CD4-positive, alpha-beta T cell (primary cell): ENCODE results near the gene MSL3. TPM values are rescaled to one million over a fixed set of nuclear protein-coding genes. Genes with fewer than 3 reads are reported as not detected.

Experiments used
- ATAC-seq: fragments of 200-7000 bp; cut with Tn5 transposase; one replicate; pipeline ENCODE4 v1.10.0; 2022; ENCODE audit warnings: mild to moderate bottlenecking; ENCODE audit not compliant: poor library complexity
- CTCF ChIA-PET: fragments of 350-600 bp; sonication (Branson Sonifier 250); formaldehyde crosslinking; loops from one replicate; lab custom pipeline; 2021; ENCODE audit warnings: antibody characterized with exemption, inconsistent platforms; lab: Charles Lee
- POLR2A ChIA-PET: fragments of 350-600 bp; sonication (Branson Sonifier 250); formaldehyde crosslinking; loops from one replicate; lab custom pipeline; 2021; ENCODE audit warnings: antibody characterized with exemption, inconsistent platforms; lab: Charles Lee
- DNase-seq, 14 experiments: peaks; one replicate each; pipeline ENCODE4 v3.0.0-alpha.2; 2013 to 2020; ENCODE audit warnings: mixed read lengths in 2 of 14
- H3K27ac ChIP-seq, 2 donors: one replicate each; pipeline versions ENCODE4 v1.5.1 to v1.7.0; 2013; ENCODE audit warnings: low read length in 2 of 2, low read depth in 1 of 2, mild to moderate bottlenecking in 1 of 2
- H3K27me3 ChIP-seq, 2 experiments: 1 replicate in 1 of 2; 2 replicates in 1 of 2; pipeline versions ENCODE4 v1.6.1 to v1.7.0; 2013; ENCODE audit warnings: low read length in 2 of 2, control low read depth in 1 of 2, mild to moderate bottlenecking in 1 of 2, moderate library complexity in 1 of 2; ENCODE audit not compliant: insufficient read depth in 2 of 2, control insufficient read depth in 1 of 2
- H3K36me3 ChIP-seq: one replicate; pipeline ENCODE4 v1.6.1; 2013; ENCODE audit warnings: low read length, control low read depth; ENCODE audit not compliant: insufficient read depth
- H3K4me1 ChIP-seq: one replicate; pipeline ENCODE4 v1.6.1; 2013; ENCODE audit warnings: low read length, control low read depth; ENCODE audit not compliant: insufficient read depth
- H3K4me3 ChIP-seq: one replicate; pipeline ENCODE4 v1.5.1; 2013; ENCODE audit warnings: mild to moderate bottlenecking, low read length, moderate library complexity
- H3K9me3 ChIP-seq, 2 experiments: 1 replicate in 1 of 2; 2 replicates in 1 of 2; pipeline versions ENCODE4 v1.6.1 to v1.7.0; 2013; ENCODE audit warnings: low read length in 2 of 2, mild to moderate bottlenecking in 2 of 2, control low read depth in 1 of 2, moderate library complexity in 1 of 2; ENCODE audit not compliant: control insufficient read depth in 1 of 2, insufficient read depth in 1 of 2
- H3K27ac Mint-ChIP-seq: one replicate; pipeline ENCODE4 v1.8.0; 2020; ENCODE audit warnings: mixed read lengths
- H3K27me3 Mint-ChIP-seq: one replicate; pipeline ENCODE4 v1.8.0; 2021; ENCODE audit warnings: mixed read lengths
- H3K36me3 Mint-ChIP-seq: one replicate; pipeline ENCODE4 v1.8.0; 2021; ENCODE audit warnings: low read depth, mixed read lengths
- H3K4me1 Mint-ChIP-seq: one replicate; pipeline ENCODE4 v1.8.0; 2021; ENCODE audit warnings: low read depth, mixed read lengths
- H3K4me3 Mint-ChIP-seq: one replicate; pipeline ENCODE4 v1.8.0; 2020; ENCODE audit warnings: mild to moderate bottlenecking, mixed read lengths
- H3K9me3 Mint-ChIP-seq: one replicate; pipeline ENCODE4 v1.8.0; 2020; ENCODE audit warnings: mixed read lengths
- intact Hi-C, 2 experiments: fragments of 100-400 bp; cut with DNase I in 1 of 2; cut with micrococcal nuclease in 1 of 2; formaldehyde crosslinking; loops; one replicate each; pipeline versions ENCODE4 v1.15.1 to v1.9.0; 2023 to 2025; cut with DNase I, micrococcal nuclease
- total RNA-seq, 174 experiments: library from RNA in 2 of 174; stranded (reverse) in 2 of 174; gene quantifications; one replicate each; pipeline ENCODE4 v1.2.3 and lab custom pipeline; 2021 to 2026
- TF ChIP-seq, protein P1 (sequence below): fragments of 200-600 bp; IDR thresholded peaks from one replicate; pipeline ENCODE4 v1.8.0; 2022; ENCODE audit warnings: antibody characterized with exemption, mild to moderate bottlenecking

The MSL3 gene
- total RNA-seq, 2 experiments from 2014 or later = 126 to 137 TPM

DNA sequence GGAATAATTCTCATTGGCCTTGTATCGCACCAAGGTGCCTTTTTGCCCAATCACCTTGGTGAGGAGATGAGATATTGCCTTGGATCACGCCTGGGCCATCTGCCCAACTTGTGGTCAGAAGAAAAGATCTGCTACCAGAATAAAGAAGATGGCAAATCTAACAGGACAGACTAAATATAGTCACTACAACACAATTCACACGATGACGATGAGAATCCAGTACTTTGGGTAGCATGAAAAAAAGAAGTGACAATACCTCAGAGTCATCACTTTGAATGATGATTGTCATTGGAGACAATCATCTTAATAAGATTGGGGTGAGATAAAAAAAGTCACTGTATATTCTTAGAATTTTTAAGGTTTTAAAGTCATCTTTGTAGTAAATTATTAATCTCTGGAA is 7.3 kb upstream of the MSL3 start:
- no peak for DNase-seq
- intact Hi-C loops = loop anchor here in 1 of 2 experiments (10.0 kb wide), 2 partner anchors 636 to 1736 kb away; partner anchors contain the start of gene HCCS
- Histone ChIP-seq H3K4me3 (no peak overlapping the region), H3K27me3 (no peaks in the 10 kb centered on the region), H3K36me3 (no peaks in the 10 kb centered on the region), H3K9me3 (no peaks in the 10 kb centered on the region), H3K27ac (no peak overlapping the region), H3K4me1 (no peaks in the 10 kb centered on the region)
- CTCF ChIA-PET = no interaction called here
- Mint-ChIP-seq H3K9me3 (no peaks in the 10 kb centered on the region), H3K4me1 (no peaks in the 10 kb centered on the region), H3K27me3 (no peaks in the 10 kb centered on the region), H3K27ac (no peak overlapping the region), H3K4me3 (no peak overlapping the region), H3K36me3 (no peaks in the 10 kb centered on the region)
- TF ChIP-seq, protein P1, sequence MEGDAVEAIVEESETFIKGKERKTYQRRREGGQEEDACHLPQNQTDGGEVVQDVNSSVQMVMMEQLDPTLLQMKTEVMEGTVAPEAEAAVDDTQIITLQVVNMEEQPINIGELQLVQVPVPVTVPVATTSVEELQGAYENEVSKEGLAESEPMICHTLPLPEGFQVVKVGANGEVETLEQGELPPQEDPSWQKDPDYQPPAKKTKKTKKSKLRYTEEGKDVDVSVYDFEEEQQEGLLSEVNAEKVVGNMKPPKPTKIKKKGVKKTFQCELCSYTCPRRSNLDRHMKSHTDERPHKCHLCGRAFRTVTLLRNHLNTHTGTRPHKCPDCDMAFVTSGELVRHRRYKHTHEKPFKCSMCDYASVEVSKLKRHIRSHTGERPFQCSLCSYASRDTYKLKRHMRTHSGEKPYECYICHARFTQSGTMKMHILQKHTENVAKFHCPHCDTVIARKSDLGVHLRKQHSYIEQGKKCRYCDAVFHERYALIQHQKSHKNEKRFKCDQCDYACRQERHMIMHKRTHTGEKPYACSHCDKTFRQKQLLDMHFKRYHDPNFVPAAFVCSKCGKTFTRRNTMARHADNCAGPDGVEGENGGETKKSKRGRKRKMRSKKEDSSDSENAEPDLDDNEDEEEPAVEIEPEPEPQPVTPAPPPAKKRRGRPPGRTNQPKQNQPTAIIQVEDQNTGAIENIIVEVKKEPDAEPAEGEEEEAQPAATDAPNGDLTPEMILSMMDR = no peak
- no peak for ATAC-seq
- POLR2A ChIA-PET = no interaction called here

DNA sequence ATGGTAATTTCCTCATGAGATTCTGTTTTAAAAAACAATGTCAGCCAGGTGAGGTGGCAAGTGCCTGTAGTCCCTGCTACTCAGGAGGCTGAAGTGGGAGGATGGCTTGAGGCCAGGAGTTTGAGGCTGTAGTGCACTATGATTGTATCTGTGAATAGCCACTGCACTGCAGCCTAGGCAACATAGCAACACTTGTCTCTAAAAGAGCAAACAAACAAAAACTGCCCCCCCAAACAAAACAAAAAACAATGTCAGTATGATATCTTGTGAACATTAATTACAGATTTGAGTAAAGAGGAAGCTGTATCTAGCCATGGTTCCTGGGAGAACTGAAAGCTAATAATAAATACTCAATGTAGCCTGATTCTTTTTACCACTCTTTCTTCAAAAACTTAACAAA is 6.8 kb upstream of the MSL3 start:
- TF ChIP-seq, protein P1 = no peak
- Histone ChIP-seq H3K27me3 (no peaks in the 10 kb centered on the region), H3K9me3 (no peaks in the 10 kb centered on the region), H3K4me1 (no peaks in the 10 kb centered on the region), H3K36me3 (no peaks in the 10 kb centered on the region), H3K27ac (no peak overlapping the region), H3K4me3 (no peak overlapping the region)
- Mint-ChIP-seq H3K9me3 (no peaks in the 10 kb centered on the region), H3K27me3 (no peaks in the 10 kb centered on the region), H3K36me3 (no peaks in the 10 kb centered on the region), H3K27ac (no peak overlapping the region), H3K4me1 (no peaks in the 10 kb centered on the region), H3K4me3 (no peak overlapping the region)
- intact Hi-C loops = loop anchor here in 1 of 2 experiments (10.0 kb wide), 2 partner anchors 636 to 1736 kb away; partner anchors contain the start of gene HCCS
- DNase-seq (no peak), ATAC-seq (no peak)
- CTCF ChIA-PET = no interaction called here
- POLR2A ChIA-PET = no interaction called here

DNA sequence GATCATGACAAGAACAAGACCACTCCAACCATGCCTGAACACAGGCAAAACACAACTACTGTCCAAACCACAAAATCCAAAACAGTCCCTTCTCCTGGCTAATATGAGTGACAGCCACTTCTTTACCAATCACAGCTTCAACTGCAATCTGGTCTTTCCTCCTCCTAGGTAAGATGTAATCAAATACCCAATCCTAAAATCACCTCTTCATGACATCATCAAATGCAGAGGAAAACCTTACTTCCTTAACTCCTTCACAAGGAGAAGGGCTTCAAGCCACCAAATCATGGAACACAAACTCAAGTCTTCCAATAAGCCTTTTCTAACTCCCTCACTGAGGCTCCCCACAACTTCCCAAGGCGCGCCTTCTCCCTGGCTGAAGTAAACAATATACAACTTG is 4.4 kb upstream of the MSL3 start:
- Mint-ChIP-seq H3K9me3 (no peaks in the 10 kb centered on the region), H3K36me3 (no peaks in the 10 kb centered on the region), H3K4me3 (no peak overlapping the region), H3K27ac (no peak overlapping the region), H3K4me1 (peaks cover 5% of the 10 kb centered on the region), H3K27me3 (no peaks in the 10 kb centered on the region)
- TF ChIP-seq, protein P1 = no peak
- no peaks in the 10 kb centered on the region for H3K36me3 ChIP-seq
- no peak overlapping the region for H3K4me3 ChIP-seq
- ATAC-seq (no peak), DNase-seq (no peak)
- peaks cover 9% of the 10 kb centered on the region for H3K4me1 ChIP-seq
- H3K9me3 ChIP-seq = no peaks in the 10 kb centered on the region
- no peak overlapping the region for H3K27ac ChIP-seq
- CTCF ChIA-PET = no interaction called here
- no peaks in the 10 kb centered on the region for H3K27me3 ChIP-seq
- POLR2A ChIA-PET = no interaction called here
- intact Hi-C loops = loop anchor here in 1 of 2 experiments (10.0 kb wide), 2 partner anchors 639 to 1739 kb away; partner anchors contain the start of gene HCCS
